ENCODE results near the gene PJVK.

GRCh38 chr2:178508646-178509045 is 57.5 kb downstream of the PJVK start:
- no peak for TF ChIP-seq POLR2A (IDR thresholded peaks at IDR 0.05)
- TF ChIP-seq CTCF (IDR thresholded peaks at IDR 0.05 in 8 of 11, conservative IDR thresholded peaks at IDR 0.05 in 3 of 11), result no peak
